HepG2 (cell line): ENCODE results near the gene FOXA3. TPM values are rescaled to one million over a fixed set of nuclear protein-coding genes. Genes with fewer than 3 reads are reported as not detected.
A peak's percentile ranks its signal among the peaks of the same experiment; 100 is the strongest.

Experiments
- CAMTA2 ChIP-seq: sonication (generic); formaldehyde crosslinking; IDR thresholded peaks from 2 replicates; pipeline ENCODE4 v1.4.0; 2020; ENCODE audit warnings: mild to moderate bottlenecking, missing genetic modification reagents, borderline replicate concordance
- ETV5 ChIP-seq: IDR thresholded peaks from 2 replicates; pipeline ENCODE4 v1.6.1; 2018; ENCODE audit warnings: missing biosample characterization, missing genetic modification reagents, inconsistent platforms, borderline replicate concordance
- KDM3A ChIP-seq: IDR thresholded peaks from 2 replicates; pipeline ENCODE4 v1.6.1; 2018; ENCODE audit warnings: low read depth, missing compliant biosample characterization
- MXD4 ChIP-seq: IDR thresholded peaks from 2 replicates; pipeline ENCODE4 v1.6.1; 2016; ENCODE audit warnings: mild to moderate bottlenecking, missing biosample characterization, missing genetic modification reagents
- MYC ChIP-seq: sonication (generic); formaldehyde crosslinking; IDR thresholded peaks from 2 replicates; pipeline ENCODE4 v1.9.0; 2021; ENCODE audit warnings: missing genetic modification reagents, borderline replicate concordance
- NFE2L1 ChIP-seq: sonication (generic); formaldehyde crosslinking; IDR thresholded peaks from 2 replicates; pipeline ENCODE4 v1.4.0; 2020; ENCODE audit warnings: missing genetic modification reagents, mild to moderate bottlenecking, borderline replicate concordance
- NFE2L2 ChIP-seq: fragments of 150-350 bp; IDR thresholded peaks from 2 replicates; pipeline ENCODE4 v1.6.1; 2014; ENCODE audit warnings: low read length
- NR2F6 ChIP-seq, 2 experiments: IDR thresholded peaks; 2 replicates each; pipeline ENCODE4 v1.6.1; 2016; ENCODE audit warnings: antibody characterized with exemption in 1 of 2, mild to moderate bottlenecking in 1 of 2
- TBL1XR1 ChIP-seq: fragments of 150-350 bp; IDR thresholded peaks from 2 replicates; pipeline ENCODE4 v1.6.1; 2014; ENCODE audit warnings: borderline replicate concordance, low read length; ENCODE audit not compliant: partially characterized antibody
- TSC22D2 ChIP-seq: sonication (generic); formaldehyde crosslinking; IDR thresholded peaks from 2 replicates; pipeline ENCODE4 v1.5.1; 2020; ENCODE audit warnings: missing genetic modification reagents, mild to moderate bottlenecking, borderline replicate concordance
- ZNF253 ChIP-seq: sonication (generic); formaldehyde crosslinking; IDR thresholded peaks from 2 replicates; pipeline ENCODE4 v1.8.0; 2022; ENCODE audit warnings: mild to moderate bottlenecking, missing genetic modification reagents, borderline replicate concordance
- ZNF333 ChIP-seq: sonication (generic); formaldehyde crosslinking; IDR thresholded peaks from 2 replicates; pipeline ENCODE4 v1.4.0; 2020; ENCODE audit warnings: mild to moderate bottlenecking, missing genetic modification reagents, borderline replicate concordance
- ZNF350 ChIP-seq: sonication (generic); formaldehyde crosslinking; IDR thresholded peaks from 2 replicates; pipeline ENCODE4 v1.4.0; 2020; ENCODE audit warnings: mild to moderate bottlenecking, low read depth, missing genetic modification reagents, borderline replicate concordance
- ZNF570 ChIP-seq: sonication (generic); formaldehyde crosslinking; IDR thresholded peaks from 2 replicates; pipeline ENCODE4 v1.4.0; 2020; ENCODE audit warnings: mild to moderate bottlenecking, missing genetic modification reagents, borderline replicate concordance
- ZNF614 ChIP-seq: IDR thresholded peaks from 2 replicates; pipeline ENCODE4 v1.6.1; 2018; ENCODE audit warnings: missing biosample characterization, missing genetic modification reagents, inconsistent platforms, borderline replicate concordance
- ZSCAN31 ChIP-seq: sonication (generic); formaldehyde crosslinking; IDR thresholded peaks from 2 replicates; pipeline ENCODE4 v1.5.0; 2020; ENCODE audit warnings: low read depth, mild to moderate bottlenecking, missing genetic modification reagents
- polyA plus RNA-seq, 8 experiments: library from polyadenylated mRNA; depleted of rRNA in 3 of 8; stranded (reverse) in 7 of 8; unstranded in 1 of 8; fragments of >200 nt; fragmentation: Illumina TruSeq in 4 of 8; extraction: Trizol in 4 of 8; gene quantifications; 2 replicates each; pipeline versions ENCODE4 v1.2.1 to v1.2.3, GENCODE V29; 2011 to 2016; ENCODE audit warnings: low read depth in 4 of 8, missing spikeins in 1 of 8, mixed read lengths in 1 of 8; ENCODE audit not compliant: insufficient read depth in 1 of 8
- total RNA-seq, 5 experiments: library from RNA; depleted of rRNA; stranded (reverse); fragments of >200 nt; fragmentation: Illumina TruSeq; extraction: Trizol; gene quantifications; 2 replicates each; pipeline ENCODE4 v1.2.3, GENCODE V29; 2016; ENCODE audit warnings: low read depth in 1 of 5
- TF ChIP-seq, protein P1 (sequence below): sonication (generic); formaldehyde crosslinking; IDR thresholded peaks from 2 replicates; pipeline ENCODE4 v1.4.0; 2020; ENCODE audit warnings: mild to moderate bottlenecking, low read depth, missing genetic modification reagents
- TF ChIP-seq, protein P2 (sequence below): sonication (generic); formaldehyde crosslinking; IDR thresholded peaks from 2 replicates; pipeline ENCODE4 v1.8.1; 2022; ENCODE audit warnings: mild to moderate bottlenecking, missing genetic modification reagents
- TF ChIP-seq, protein P3 (sequence below): sonication (generic); formaldehyde crosslinking; IDR thresholded peaks from 2 replicates; pipeline ENCODE4 v1.9.0; 2021; ENCODE audit warnings: missing genetic modification reagents, mild to moderate bottlenecking, borderline replicate concordance
- TF ChIP-seq, protein P4 (sequence below): IDR thresholded peaks from 2 replicates; pipeline ENCODE4 v1.6.1; 2016; ENCODE audit warnings: low read depth, missing genetic modification reagents, missing compliant biosample characterization

Gene FOXA3
- total and polyA plus RNA-seq, 2 of the 13 experiments (the other 11 are each of a cell fraction or from before 2014, with no cell fraction given), result 29.8 to 47.6 TPM

DNA sequence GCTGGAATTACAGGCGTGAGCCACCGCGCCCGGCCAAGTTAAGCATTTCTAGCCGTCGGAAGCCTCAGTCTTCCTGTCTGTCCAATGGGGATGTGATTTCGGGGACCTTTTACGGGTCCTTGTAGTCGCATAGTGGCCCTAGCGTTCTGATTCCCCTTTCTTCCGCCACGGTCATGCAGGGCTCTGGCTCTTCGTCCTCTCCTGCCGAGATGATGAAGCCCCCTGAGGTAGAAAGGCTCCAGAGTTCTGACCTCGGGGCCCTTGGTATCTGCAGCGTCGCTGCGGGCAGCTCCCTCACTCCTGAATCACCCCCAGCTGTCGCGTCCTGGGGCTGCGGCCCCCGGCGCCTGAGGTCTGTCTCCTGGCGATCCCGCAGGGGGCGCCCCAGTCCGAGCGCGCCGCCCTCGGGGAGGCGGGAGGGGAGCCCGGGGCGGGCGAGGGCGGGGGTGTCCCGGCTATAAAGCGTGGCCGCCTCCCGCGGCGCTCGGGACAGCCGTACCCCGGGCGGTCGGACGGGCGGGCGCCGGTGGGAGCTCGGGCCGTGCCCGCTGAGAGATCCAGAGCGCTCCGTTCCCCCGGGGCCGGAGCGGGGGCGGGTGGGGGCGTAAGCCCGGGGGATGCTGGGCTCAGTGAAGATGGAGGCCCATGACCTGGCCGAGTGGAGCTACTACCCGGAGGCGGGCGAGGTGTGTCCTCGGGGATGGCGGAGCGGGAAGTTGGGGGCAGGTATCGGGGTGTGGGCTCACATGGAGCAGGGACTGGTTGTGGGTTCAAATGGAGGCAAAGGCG is at the start of gene FOXA3 (continued):
- TF ChIP-seq, protein P1, sequence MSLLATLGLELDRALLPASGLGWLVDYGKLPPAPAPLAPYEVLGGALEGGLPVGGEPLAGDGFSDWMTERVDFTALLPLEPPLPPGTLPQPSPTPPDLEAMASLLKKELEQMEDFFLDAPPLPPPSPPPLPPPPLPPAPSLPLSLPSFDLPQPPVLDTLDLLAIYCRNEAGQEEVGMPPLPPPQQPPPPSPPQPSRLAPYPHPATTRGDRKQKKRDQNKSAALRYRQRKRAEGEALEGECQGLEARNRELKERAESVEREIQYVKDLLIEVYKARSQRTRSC, result no peak
- TF ChIP-seq NFE2L1 (CRISPR knock-in tag) (no peak), ETV5 (CRISPR knock-in tag) (peak; percentile 33; the same call in 1 of the 2 replicates), ZNF614 (CRISPR knock-in tag) (0 out of 2 replicates have a peak, but pooled peaks have one; percentile 49), MYC (CRISPR knock-in tag) (peak; percentile 43; the same call in 1 of the 2 replicates), ZNF253 (CRISPR knock-in tag) (no peak), ZNF570 (CRISPR knock-in tag) (no peak), TSC22D2 (no peak; the same call in 1 of the 2 replicates), ZNF350 (CRISPR knock-in tag) (0 out of 2 replicates have a peak, but pooled peaks have one; percentile 24), KDM3A (no peak; the same call in 1 of the 2 replicates), ZSCAN31 (peak; percentile 71; the same call in 1 of the 2 replicates), NFE2L2 (no peak), MXD4 (no peak), CAMTA2 (peak; percentile 75; the same call in 1 of the 2 replicates), NR2F6 (IDR thresholded peaks at IDR 0.05) (no peak), NR2F6 (CRISPR knock-in tag; IDR thresholded peaks at IDR 0.05) (no peak), ZNF333 (CRISPR knock-in tag) (no peak), TBL1XR1 (peak; percentile 49)
- TF ChIP-seq, protein P2, sequence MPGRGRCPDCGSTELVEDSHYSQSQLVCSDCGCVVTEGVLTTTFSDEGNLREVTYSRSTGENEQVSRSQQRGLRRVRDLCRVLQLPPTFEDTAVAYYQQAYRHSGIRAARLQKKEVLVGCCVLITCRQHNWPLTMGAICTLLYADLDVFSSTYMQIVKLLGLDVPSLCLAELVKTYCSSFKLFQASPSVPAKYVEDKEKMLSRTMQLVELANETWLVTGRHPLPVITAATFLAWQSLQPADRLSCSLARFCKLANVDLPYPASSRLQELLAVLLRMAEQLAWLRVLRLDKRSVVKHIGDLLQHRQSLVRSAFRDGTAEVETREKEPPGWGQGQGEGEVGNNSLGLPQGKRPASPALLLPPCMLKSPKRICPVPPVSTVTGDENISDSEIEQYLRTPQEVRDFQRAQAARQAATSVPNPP (CRISPR knock-in tag), result no peak
- TF ChIP-seq, protein P3, sequence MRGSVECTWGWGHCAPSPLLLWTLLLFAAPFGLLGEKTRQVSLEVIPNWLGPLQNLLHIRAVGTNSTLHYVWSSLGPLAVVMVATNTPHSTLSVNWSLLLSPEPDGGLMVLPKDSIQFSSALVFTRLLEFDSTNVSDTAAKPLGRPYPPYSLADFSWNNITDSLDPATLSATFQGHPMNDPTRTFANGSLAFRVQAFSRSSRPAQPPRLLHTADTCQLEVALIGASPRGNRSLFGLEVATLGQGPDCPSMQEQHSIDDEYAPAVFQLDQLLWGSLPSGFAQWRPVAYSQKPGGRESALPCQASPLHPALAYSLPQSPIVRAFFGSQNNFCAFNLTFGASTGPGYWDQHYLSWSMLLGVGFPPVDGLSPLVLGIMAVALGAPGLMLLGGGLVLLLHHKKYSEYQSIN (CRISPR knock-in tag), result peak; percentile 53; the same call in 1 of the 2 replicates
- TF ChIP-seq, protein P4, sequence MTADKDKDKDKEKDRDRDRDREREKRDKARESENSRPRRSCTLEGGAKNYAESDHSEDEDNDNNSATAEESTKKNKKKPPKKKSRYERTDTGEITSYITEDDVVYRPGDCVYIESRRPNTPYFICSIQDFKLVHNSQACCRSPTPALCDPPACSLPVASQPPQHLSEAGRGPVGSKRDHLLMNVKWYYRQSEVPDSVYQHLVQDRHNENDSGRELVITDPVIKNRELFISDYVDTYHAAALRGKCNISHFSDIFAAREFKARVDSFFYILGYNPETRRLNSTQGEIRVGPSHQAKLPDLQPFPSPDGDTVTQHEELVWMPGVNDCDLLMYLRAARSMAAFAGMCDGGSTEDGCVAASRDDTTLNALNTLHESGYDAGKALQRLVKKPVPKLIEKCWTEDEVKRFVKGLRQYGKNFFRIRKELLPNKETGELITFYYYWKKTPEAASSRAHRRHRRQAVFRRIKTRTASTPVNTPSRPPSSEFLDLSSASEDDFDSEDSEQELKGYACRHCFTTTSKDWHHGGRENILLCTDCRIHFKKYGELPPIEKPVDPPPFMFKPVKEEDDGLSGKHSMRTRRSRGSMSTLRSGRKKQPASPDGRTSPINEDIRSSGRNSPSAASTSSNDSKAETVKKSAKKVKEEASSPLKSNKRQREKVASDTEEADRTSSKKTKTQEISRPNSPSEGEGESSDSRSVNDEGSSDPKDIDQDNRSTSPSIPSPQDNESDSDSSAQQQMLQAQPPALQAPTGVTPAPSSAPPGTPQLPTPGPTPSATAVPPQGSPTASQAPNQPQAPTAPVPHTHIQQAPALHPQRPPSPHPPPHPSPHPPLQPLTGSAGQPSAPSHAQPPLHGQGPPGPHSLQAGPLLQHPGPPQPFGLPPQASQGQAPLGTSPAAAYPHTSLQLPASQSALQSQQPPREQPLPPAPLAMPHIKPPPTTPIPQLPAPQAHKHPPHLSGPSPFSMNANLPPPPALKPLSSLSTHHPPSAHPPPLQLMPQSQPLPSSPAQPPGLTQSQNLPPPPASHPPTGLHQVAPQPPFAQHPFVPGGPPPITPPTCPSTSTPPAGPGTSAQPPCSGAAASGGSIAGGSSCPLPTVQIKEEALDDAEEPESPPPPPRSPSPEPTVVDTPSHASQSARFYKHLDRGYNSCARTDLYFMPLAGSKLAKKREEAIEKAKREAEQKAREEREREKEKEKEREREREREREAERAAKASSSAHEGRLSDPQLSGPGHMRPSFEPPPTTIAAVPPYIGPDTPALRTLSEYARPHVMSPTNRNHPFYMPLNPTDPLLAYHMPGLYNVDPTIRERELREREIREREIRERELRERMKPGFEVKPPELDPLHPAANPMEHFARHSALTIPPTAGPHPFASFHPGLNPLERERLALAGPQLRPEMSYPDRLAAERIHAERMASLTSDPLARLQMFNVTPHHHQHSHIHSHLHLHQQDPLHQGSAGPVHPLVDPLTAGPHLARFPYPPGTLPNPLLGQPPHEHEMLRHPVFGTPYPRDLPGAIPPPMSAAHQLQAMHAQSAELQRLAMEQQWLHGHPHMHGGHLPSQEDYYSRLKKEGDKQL (CRISPR knock-in tag), result no peak
